HG03097 (cell line): ENCODE measurements around the gene SUGP1.
"Not testable (repeated sequence)": the region's sequence is repeated elsewhere in the genome, so short reads cannot be mapped to it uniquely, and the experiment has no call there.

Source experiments
- ATAC-seq: cut with Tn5 transposase; IDR thresholded peaks from one replicate; pipeline ENCODE4 v1.9.1; 2021; ENCODE audit not compliant: unreplicated experiment, low FRiP score

SUGP1 gene

GRCh38 chr19:19269952-19270694, 50.2 kb downstream of the SUGP1 start:
- no peak for ATAC-seq

- ATAC-seq, result no peak
Measured at GRCh38 chr19:19268453-19269385, 51.6 kb downstream of the SUGP1 start.

GRCh38 chr19:19267305-19267704, 53.0 kb downstream of the SUGP1 start:
- no peak for ATAC-seq

DNA sequence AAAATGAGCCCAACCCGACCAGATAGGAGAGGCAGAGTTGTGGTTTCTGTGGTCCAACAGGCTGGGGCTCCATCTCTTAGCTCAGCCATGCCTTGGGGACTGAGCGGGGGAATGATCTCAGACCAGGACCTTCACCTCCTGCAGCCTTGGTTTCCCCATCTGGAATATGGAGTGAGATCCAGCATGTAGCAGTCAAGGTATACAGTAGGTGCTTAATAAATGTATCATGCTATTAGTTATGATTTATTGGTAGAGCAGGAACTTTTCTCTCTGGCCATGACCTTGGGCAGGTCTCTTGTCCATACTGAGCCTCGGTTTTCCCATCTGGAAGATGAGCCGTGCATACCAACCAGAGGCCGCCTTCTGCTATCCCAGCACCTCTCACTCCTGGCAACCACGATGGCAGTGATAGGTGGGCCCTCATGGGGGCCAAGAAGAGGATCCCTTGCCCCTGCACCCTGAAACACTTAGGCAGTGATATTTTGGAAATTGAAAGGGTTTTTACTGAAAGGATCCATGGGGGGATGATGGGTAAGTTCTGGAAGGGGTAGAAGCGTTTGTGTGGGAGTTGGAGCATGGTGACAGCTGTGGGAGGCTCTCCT, 56.3 kb downstream of the SUGP1 start:
- no peak for ATAC-seq

DNA sequence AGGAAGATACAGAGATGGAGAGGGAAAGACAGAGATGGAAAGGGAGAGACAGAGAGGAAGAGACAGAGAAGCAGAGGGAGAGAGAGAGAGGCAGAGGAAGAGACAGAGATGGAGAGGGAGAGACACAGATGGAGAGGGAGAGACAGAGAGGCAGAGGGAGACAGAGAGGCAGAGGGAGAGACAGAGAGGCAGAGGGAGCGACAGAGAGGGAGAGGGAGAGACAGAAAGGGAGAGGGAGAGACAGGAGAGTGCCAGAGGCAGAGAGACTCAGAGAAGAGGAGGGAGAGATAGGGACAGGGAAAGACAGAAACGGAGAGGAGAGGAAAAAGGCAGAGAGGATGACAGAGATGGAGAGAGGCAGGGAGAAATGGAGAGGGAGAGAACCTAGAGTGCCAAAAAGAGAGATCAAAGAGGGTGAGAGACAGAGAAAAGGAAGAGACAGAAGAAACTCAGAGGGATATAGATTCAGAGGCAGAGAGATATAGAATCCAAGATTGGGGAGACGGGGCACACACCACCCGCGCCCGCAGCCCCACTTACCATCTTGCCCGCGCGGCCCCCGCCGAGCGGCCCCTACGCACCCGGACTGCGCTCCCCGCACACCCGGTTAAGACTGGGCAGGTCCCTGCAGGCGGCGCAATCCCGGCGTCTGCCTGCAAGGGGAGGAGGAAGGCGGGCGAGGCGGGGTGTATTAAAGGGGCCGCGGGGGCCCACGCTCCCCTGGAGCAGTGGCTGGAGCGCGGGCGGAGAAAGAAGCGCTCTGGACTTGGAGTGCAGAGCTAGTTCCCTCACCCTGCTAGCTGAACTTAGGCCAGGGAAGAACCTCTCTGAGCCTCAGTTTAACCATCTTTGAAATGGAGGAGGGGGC, 57.9 kb downstream of the SUGP1 start:
- ATAC-seq, result no peak

- no peak for ATAC-seq
Measured at GRCh38 chr19:19261350-19262189, 58.7 kb downstream of the SUGP1 start.

GRCh38 chr19:19260417-19261214, 59.7 kb downstream of the SUGP1 start:
- no peak for ATAC-seq

DNA sequence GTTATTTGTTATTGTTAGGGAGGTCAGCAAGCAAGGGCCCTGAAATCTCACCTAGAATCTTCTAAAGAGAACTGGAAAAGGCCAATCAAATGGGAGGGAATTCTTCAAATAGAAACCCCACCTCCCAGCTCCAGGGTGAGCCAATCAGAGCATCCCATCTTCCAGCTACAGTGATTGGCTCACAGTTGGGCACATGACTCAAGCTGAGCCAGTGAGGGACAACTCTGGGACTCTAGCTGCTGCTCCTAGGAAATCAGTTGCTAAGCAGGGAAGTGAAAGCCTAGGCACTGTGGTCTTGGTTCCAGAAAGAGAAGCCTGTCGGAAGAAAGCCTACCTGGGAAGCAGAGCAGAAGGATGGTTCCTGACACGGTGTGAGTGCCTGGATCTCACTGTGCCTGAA, 60.6 kb downstream of the SUGP1 start:
- ATAC-seq, result no peak

DNA sequence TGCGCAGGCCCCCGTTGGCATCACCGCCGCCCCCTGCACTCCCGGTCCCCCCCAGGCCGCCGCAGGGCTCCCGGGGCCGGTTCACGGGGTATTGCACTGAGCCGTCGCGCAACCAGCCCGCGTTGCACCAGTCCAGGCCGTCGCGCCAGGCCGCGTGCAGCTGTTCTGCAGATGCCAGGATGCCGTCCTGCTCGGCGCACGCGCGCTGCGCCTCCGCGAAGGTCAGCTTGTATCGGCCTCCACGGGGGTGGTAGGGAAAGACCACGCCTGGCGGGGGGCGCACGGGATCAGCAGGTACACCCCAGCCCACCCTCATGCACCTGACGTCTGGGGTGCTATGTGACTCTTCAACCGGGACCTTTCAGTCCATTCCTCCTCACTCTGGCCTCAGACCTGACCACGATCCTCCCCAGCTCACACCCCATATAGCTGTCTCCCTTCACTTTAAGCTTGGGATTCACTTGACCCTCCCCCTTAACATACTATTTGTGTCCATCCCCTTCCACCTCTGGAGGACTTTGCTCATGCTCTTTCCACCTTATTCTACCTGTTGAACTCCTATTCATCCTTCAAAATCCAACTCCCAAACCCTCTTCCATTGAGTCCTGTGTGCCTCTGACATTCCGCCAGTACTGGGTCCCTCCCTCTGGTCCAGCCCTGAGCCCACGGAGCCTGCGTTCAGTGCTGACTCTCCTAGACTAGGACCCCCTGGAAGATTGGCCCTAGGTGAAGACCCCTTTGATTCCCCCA, 61.5 kb downstream of the SUGP1 start:
- ATAC-seq, result no peak

GRCh38 chr19:19257836-19258588, 62.3 kb downstream of the SUGP1 start:
- ATAC-seq, result no peak

GRCh38 chr19:19257137-19257536, 63.2 kb downstream of the SUGP1 start:
- ATAC-seq, result no peak

- ATAC-seq, result no peak
Measured at GRCh38 chr19:19256072-19256969, 64.0 kb downstream of the SUGP1 start.

GRCh38 chr19:19253409-19253808, 66.9 kb downstream of the SUGP1 start:
- not testable (repeated sequence) for ATAC-seq

DNA sequence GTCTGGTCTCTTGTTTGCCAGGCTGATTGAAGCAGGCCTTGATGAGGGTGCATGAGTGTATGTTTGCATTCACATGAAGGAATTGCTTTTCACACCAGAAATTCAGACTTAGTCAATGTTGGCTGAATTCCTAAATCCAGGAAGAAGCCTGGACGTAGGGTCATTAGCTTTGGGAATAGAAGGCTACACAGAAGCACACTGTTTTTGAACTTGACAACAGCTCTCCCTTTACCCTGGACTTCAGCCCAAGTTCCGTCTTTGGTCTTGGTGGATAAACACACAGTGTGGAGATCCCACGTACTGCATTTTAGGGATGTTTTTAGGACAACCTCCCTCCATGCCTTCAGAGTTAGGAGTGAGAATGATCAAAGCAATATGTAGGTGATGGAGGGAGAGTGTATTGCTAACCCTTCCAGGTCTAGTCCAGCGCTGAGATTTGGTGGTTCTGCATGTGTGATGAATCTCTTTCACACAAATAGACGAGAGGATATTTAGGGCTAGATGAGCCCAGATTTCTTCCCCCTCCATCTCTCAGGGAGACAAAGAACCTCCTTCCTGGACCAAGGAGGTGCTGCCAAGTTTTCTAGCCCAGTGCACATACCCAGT, 70.0 kb downstream of the SUGP1 start:
- ATAC-seq, result no peak

GRCh38 chr19:19240476-19240875, 79.8 kb downstream of the SUGP1 start:
- no peak for ATAC-seq

DNA sequence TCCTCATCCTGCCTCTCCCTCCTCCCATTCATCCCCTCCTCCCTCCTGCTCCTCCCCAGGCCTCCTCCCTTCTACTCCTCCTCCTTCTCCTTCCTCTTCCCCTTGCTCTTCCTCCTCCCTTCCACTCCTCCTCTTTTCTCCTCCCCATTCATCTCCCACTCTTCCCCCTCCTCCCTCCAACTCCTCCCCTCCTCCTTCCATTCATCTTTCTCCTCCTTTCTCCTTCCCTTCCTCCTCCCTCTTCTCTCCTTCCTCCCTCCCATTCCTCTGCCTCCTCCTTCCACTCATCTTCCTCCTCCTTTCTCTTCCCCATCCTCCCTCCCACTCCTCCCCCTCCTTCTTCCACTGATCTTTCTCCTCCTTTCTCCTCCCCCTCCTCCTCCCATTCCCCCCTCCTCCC, 80.6 kb downstream of the SUGP1 start:
- ATAC-seq, result no peak
